ENCODE data around the gene MPZL1. TPM values are rescaled to one million over a fixed set of nuclear protein-coding genes. Genes with fewer than 3 reads are reported as not detected.
"Not testable (repeated sequence)": the region's sequence is repeated elsewhere in the genome, so short reads cannot be mapped to it uniquely, and the experiment has no call there.

Gene MPZL1
- total RNA-seq, 1 donor from 2014 or later: 66.9 TPM

- DNase-seq: no peak
These were observed 91.2 kb downstream of the MPZL1 start for GRCh38 chr1:167812972-167813371.

DNA sequence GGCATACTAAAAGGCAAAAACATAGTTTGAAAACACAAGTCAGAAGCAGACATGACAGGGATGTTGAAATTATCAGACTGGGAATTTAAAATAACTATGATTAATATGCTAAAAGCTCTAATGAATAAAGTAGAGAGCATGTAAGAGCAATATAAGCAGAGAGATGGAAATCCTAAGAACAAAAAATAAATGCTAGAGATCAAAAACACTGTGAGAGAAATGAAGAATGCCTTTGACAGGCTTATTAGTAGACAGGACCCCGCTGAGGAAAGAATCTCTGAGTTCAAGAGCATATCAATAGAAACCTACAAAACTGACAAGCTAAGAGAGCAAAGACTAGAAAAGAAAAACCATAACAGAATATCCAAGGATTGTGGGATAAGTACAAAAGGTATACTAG is 93.9 kb downstream of the MPZL1 start:
- DNase-seq: no peak

DNA sequence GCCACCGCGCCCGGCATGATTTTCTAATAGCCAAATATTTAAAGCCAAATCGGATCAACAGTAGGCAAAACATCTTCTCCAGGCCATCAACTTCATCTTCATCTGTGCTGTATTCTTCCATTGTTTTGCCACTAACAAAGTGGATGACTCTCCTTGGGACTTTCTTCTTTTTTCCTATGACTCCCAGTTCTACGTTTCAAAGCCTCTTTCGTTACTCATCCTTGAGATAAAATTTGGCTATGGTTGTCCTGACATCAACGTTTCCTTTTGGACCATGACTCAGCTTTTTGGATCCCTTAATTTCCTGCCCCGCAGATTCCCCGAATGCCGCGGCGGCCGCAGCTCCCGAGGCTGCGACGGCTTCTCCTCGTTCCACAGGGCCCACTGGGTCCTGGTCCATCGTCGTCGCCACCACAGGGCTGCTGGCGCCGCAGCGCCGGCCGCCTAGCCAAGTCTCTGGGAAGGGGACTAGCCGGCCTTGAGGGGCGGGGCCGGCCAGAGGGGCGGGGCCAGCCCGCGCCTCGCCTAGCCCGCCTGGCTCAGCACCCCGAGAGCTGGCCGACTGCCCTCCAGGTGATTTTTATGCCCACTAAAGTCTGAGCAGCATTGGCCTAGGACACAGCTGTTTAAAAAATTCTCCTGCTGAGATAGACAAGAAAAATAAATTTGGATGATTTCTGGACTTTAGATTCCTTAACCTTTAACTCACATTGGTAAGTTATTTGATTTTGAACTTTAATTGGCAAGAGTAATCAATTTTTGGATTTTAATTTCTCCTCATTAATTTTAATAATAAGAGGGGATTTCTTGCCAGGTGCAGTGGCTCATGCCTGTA is 98.3 kb downstream of the MPZL1 start:
- peak; percentile 14 for DNase-seq

GRCh38 chr1:167820684-167821355 is 99.0 kb downstream of the MPZL1 start:
- DNase-seq: no peak

GRCh38 chr1:167821356-167821685 is 99.5 kb downstream of the MPZL1 start:
- DNase-seq: no peak

DNA sequence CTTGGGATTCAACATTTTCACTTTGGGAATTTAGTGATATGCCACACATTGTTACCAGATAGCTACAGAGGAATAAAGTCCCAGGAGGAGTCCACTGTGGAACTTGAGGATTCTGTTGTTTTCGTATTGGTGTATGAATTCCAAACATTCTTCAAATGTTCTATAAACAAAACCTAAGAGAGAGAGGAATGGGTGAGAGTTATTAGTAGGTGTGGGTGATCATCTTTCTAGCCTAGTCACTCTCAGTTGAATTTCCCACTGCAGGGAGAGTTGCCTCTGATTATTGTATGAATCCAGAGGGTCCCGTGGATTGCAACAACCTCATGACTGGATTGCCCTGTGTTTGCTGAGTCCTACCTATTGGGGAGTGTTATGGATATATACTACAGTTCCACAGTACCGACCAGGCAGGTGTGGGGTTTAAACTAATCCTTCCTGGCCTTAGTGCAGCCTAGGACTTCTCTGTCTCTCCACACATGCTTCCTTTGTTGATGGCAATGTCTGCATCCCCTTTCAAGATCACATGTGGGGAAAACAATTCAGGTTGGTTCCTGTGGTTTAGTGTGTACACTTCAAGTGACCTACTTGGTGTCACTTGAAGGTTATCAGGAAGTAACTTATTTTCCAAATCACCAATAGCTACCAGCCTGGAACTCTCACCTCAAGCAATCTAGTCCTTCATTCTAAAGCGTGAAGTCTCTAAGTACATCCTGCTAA is 100.3 kb downstream of the MPZL1 start:
- DNase-seq: no peak

GRCh38 chr1:167824163-167824794 is 102.5 kb downstream of the MPZL1 start:
- DNase-seq: no peak

DNA sequence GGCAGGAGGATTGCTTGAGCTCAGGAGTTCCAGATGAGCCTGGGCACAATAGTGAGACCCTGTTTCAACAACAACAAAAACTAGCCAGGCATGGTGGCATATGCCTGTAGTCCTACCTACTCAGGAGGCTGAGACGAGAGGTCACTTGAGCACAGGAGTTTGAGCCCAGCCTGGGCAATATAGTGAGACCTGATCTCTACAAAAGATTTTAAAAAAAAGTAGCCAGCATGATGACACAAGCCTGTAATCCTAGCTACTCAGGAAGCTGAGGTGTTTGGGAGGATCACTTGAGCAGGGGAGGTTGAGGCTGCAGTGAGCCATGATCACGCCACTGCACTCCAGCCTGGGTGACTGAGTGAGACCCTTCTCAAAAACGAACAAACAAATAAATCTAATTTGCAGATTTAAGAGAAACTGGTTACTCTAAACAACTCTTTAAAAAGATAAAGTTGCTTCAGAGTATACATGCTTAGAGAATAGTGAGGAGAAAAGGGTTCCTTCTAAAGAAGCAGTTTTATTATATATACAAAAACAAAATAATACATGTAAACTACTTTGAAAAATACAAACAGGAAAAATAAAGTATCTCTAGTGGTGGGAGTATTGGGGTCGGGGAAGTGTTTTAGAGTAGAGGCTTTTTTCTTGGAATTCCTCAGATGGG is 103.8 kb downstream of the MPZL1 start:
- DNase-seq: no peak

- no peak for DNase-seq
These were observed 104.3 kb downstream of the MPZL1 start for GRCh38 chr1:167826127-167826526.

- no peak for DNase-seq
These were observed 108.1 kb downstream of the MPZL1 start for GRCh38 chr1:167829868-167830267.

- not testable (repeated sequence) for DNase-seq
These were observed 108.9 kb downstream of the MPZL1 start for GRCh38 chr1:167830668-167831067.

- no peak for DNase-seq
These were observed 110.9 kb downstream of the MPZL1 start for GRCh38 chr1:167832693-167833092.

DNA sequence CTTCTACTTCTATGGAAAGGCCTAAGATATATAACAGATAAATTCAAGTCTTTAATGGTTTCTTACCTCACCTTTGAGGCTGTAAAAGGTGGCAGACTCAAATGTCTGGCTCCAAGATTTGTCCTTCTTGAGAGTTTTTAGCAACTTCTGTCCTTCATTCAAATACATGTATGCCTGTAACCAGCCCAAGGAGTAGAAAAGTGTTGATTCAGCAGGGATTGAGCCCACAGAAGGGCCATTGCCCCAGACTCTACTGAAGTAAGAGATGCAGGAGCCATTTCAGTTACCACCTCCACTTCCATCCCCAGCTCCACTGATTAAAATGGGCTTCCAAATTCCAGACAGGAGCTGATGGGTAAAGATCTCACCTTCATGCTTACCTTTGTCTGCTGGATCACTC is 112.1 kb downstream of the MPZL1 start:
- no peak for DNase-seq

DNA sequence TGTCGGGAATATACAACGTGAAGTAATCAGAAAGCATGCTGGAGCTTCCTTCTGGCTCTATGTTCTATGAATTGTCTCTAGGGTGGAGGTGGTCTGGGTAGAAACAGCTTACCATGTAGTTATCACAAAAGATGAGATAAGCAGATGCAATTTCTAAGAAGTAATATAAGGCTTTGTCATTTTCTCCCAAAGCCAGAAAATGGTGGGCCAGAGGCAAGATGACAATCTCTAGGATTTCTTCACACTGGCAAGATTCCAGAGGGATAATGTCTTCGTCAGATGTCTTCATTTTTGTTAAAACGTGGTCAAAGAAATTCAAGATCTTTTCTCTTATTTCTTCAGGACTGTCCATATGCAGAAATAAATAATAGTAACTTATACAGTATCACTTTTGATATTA is 114.4 kb downstream of the MPZL1 start:
- DNase-seq: no peak

- no peak for DNase-seq
These were observed 115.5 kb downstream of the MPZL1 start for GRCh38 chr1:167837326-167837725.

GRCh38 chr1:167839009-167839408 is 117.2 kb downstream of the MPZL1 start:
- no peak for DNase-seq

Other genes starting within 250 kb of the MPZL1 start
- gene CD247, start 203.5 kb upstream of the MPZL1 start, total RNA-seq: 1.2 TPM
- 76.8 TPM for gene CREG1, start 168.2 kb upstream of the MPZL1 start, total RNA-seq
- 13.0 TPM for gene RCSD1, start 91.8 kb upstream of the MPZL1 start, total RNA-seq
- gene ADCY10, start 192.2 kb downstream of the MPZL1 start, total RNA-seq: 0.20 TPM
- 67.0 TPM for gene DCAF6, start 214.7 kb downstream of the MPZL1 start, total RNA-seq
- 30.7 TPM for gene MPC2, start 215.1 kb downstream of the MPZL1 start, total RNA-seq